MCF 10A (cell line): ENCODE data around the gene PLD3. TPM values are rescaled to one million over a fixed set of nuclear protein-coding genes. Genes with fewer than 3 reads are reported as not detected.

Experiments
- BruUV-seq: library from RNA; stranded (reverse); fragments of 400-500 nt; replicated peaks from 2 replicates; lab custom pipeline; 2021; lab: Mats Ljungman, UMichigan
- CTCF ChIA-PET: fragments of 300-600 bp; sonication (Branson Sonifier 250); formaldehyde crosslinking; extraction: SDS; loops from one replicate; lab custom pipeline; 2021; ENCODE audit warnings: antibody characterized with exemption, inconsistent platforms; lab: Yijun Ruan, JAX
- POLR2A ChIA-PET: fragments of 300-600, 350-650 bp; sonication (Branson Sonifier 250); formaldehyde crosslinking; extraction: SDS; loops from one replicate; lab custom pipeline; 2020; ENCODE audit warnings: antibody characterized with exemption, inconsistent platforms; lab: Yijun Ruan, JAX
- DNase-seq: peaks from one replicate; pipeline ENCODE4 v3.0.0-alpha.2; 2018; ENCODE audit not compliant: unreplicated experiment
- H3K27ac Mint-ChIP-seq: one replicate; pipeline ENCODE4 v1.8.0; 2022; ENCODE audit warnings: mild to moderate bottlenecking, low read depth, mixed read lengths; ENCODE audit not compliant: unreplicated experiment
- H3K27me3 Mint-ChIP-seq: one replicate; pipeline ENCODE4 v1.8.0; 2022; ENCODE audit warnings: mixed read lengths; ENCODE audit not compliant: insufficient read depth, unreplicated experiment
- H3K36me3 Mint-ChIP-seq: one replicate; pipeline ENCODE4 v1.8.0; 2022; ENCODE audit warnings: mild to moderate bottlenecking, moderate library complexity, mixed read lengths; ENCODE audit not compliant: insufficient read depth, unreplicated experiment
- H3K4me1 Mint-ChIP-seq: one replicate; pipeline ENCODE4 v1.8.0; 2022; ENCODE audit warnings: mixed read lengths; ENCODE audit not compliant: insufficient read depth, unreplicated experiment
- H3K4me3 Mint-ChIP-seq: one replicate; pipeline ENCODE4 v1.8.0; 2022; ENCODE audit warnings: mild to moderate bottlenecking, moderate library complexity, mixed read lengths; ENCODE audit not compliant: unreplicated experiment
- H3K9me3 Mint-ChIP-seq: one replicate; pipeline ENCODE4 v1.8.0; 2022; ENCODE audit warnings: mixed read lengths; ENCODE audit not compliant: unreplicated experiment
- CTCF ChIP-seq: fragments of 200-600 bp; IDR thresholded peaks from one replicate; pipeline ENCODE4 v1.8.0; 2022; ENCODE audit warnings: antibody characterized with exemption, mild to moderate bottlenecking; ENCODE audit not compliant: unreplicated experiment
- intact Hi-C: fragments of 100-400 bp; cut with micrococcal nuclease; formaldehyde crosslinking; loops from 2 replicates; pipeline ENCODE4 v1.14.1; 2022
- total RNA-seq: library from RNA; stranded (reverse); gene quantifications from 2 replicates; pipeline ENCODE4 v1.2.3, GENCODE V29; 2022

PLD3 gene
- total RNA-seq, 1 experiment from 2014 or later = 98.9 TPM

GRCh38 chr19:40303765-40304164 lies 44.7 kb upstream of the PLD3 start:
- no peak overlapping the region for H3K4me3 Mint-ChIP-seq
- BruUV-seq = no TSS peak
- no peaks in the 10 kb centered on the region for H3K9me3 Mint-ChIP-seq
- ChIA-PET POLR2A (interaction anchor here (0.6 to 2.2 kb wide), 7 partner anchors 27 to 152 kb away, joined by 3 to 14 read pairs (median 5); partner anchors contain the start of genes C19orf47 and PLD3), CTCF (interaction anchor here (0.8 to 2.2 kb wide), 5 partner anchors 16 to 333 kb away, joined by 3 to 17 read pairs (median 6); partner anchors contain the start of genes BLVRB, C19orf47 and PLD3)
- H3K4me1 Mint-ChIP-seq = peaks cover 8% of the 10 kb centered on the region
- no peaks in the 10 kb centered on the region for H3K27me3 Mint-ChIP-seq
- no peak for TF ChIP-seq CTCF
- intact Hi-C loops = loop anchor here (2.0 to 10.0 kb wide), 2 partner anchors 163 to 331 kb away; no protein-coding TSS in a partner anchor
- H3K36me3 Mint-ChIP-seq = peaks cover 1% of the 10 kb centered on the region
- no peak for DNase-seq
- H3K27ac Mint-ChIP-seq = no peak overlapping the region

- no TSS peak for BruUV-seq
- intact Hi-C loops = loop anchor here (2.0 to 10.0 kb wide), 2 partner anchors 164 to 330 kb away; no protein-coding TSS in a partner anchor
- TF ChIP-seq CTCF = no peak
- ChIA-PET POLR2A (interaction anchor here (0.6 to 2.2 kb wide), 13 partner anchors 19 to 299 kb away, joined by 3 to 15 read pairs (median 5); partner anchors contain the start of genes AKT2, C19orf47, PLD3 and SERTAD3), CTCF (interaction anchor here (0.5 to 2.2 kb wide), 16 partner anchors 10 to 332 kb away, joined by 3 to 17 read pairs (median 5); partner anchors contain the start of genes BLVRB, C19orf47 and PLD3)
- DNase-seq = no peak
- Mint-ChIP-seq H3K4me3 (no peak overlapping the region), H3K27me3 (no peaks in the 10 kb centered on the region), H3K9me3 (no peaks in the 10 kb centered on the region), H3K27ac (peak overlapping the region; percentile 51), H3K36me3 (no peaks in the 10 kb centered on the region), H3K4me1 (peaks cover 8% of the 10 kb centered on the region)
Observed at GRCh38 chr19:40304306-40304705, 44.2 kb upstream of the PLD3 start.

GRCh38 chr19:40305403-40305802 lies 43.1 kb upstream of the PLD3 start:
- intact Hi-C loops = loop anchor here (1.0 to 10.0 kb wide), 5 partner anchors 115 to 329 kb away; partner anchors contain the start of gene SERTAD3

More at GRCh38 chr19:40305403-40305802, 43.1 kb upstream of the PLD3 start:
- Mint-ChIP-seq H3K27me3 (no peaks in the 10 kb centered on the region), H3K9me3 (no peaks in the 10 kb centered on the region), H3K36me3 (no peaks in the 10 kb centered on the region), H3K4me1 (peaks cover 8% of the 10 kb centered on the region), H3K4me3 (no peak overlapping the region), H3K27ac (no peak overlapping the region)
- CTCF ChIA-PET = interaction anchor here (0.5 to 2.2 kb wide), 42 partner anchors 9 to 414 kb away, joined by 3 to 17 read pairs (median 4); partner anchors contain the start of genes BLVRB, C19orf47, LTBP4 and PLD3
- peak; percentile 72 for TF ChIP-seq CTCF
- no TSS peak for BruUV-seq
- DNase-seq = peak; percentile 92
- POLR2A ChIA-PET = interaction anchor here (0.6 to 2.2 kb wide), 16 partner anchors 21 to 416 kb away, joined by 3 to 15 read pairs (median 5); partner anchors contain the start of genes AKT2, C19orf47, LTBP4 and PLD3
